Measurements from ENCODE around the gene TEX26.

- no peak for TF ChIP-seq GABPA (IDR thresholded peaks at IDR 0.05; ENCODE audit: low read depth)
- no peak for TF ChIP-seq CTCF (IDR thresholded peaks at IDR 0.05; ENCODE audit: insufficient read depth, low read length)
- no peak for TF ChIP-seq POLR2AphosphoS5 (IDR thresholded peaks at IDR 0.05; ENCODE audit: low read depth)
- TF ChIP-seq REST (IDR thresholded peaks at IDR 0.05; ENCODE audit: insufficient replicate concordance, low read depth), result no peak
- no peak for TF ChIP-seq SPI1 (IDR thresholded peaks at IDR 0.05; ENCODE audit: borderline replicate concordance, low read depth)
These were observed 24.9 kb downstream of the TEX26 start for GRCh38 chr13:30957258-30957943.

Measured in HL-60 (cell line).